ENCODE data around the gene ACO2.

- no peak for TF ChIP-seq TAF1 (IDR thresholded peaks at IDR 0.05; ENCODE audit: low read depth, low read length)
- TF ChIP-seq POLR2AphosphoS5 (IDR thresholded peaks at IDR 0.05; ENCODE audit: low read depth, low read length) = no peak
- no peak for TF ChIP-seq POLR2A (IDR thresholded peaks at IDR 0.05; ENCODE audit: low read depth, low read length)
- no peak for TF ChIP-seq SPI1 (IDR thresholded peaks at IDR 0.05; ENCODE audit: low read depth, low read length)
- TF ChIP-seq PAX5 (IDR thresholded peaks at IDR 0.05; ENCODE audit: insufficient read depth, low read length, severe bottlenecking) = no peak
Observed at GRCh38 chr22:41491374-41492100, 22.6 kb downstream of the ACO2 start.
